OCI-LY1 (cell line): Measurements from ENCODE around the gene CRPPA.

Experiments used
- H2AFZ ChIP-seq: fragments of 200-600 bp; sonication (generic), shearing (Covaris generic); 2 replicates; pipeline ENCODE4 v1.6.0; 2014; ENCODE audit warnings: antibody characterized with exemption, mild to moderate bottlenecking, low read length
- H3F3A ChIP-seq: fragments of 200-600 bp; sonication (generic), shearing (Covaris generic); 2 replicates; pipeline ENCODE4 v1.6.0; 2014; ENCODE audit warnings: mild to moderate bottlenecking, antibody characterized with exemption, low read length, moderate library complexity; ENCODE audit not compliant: insufficient read depth
- H3K27ac ChIP-seq: fragments of 200-600 bp; sonication (generic); 2 replicates; pipeline ENCODE4 v1.5.1; 2014; ENCODE audit warnings: low read length, mixed run types, mild to moderate bottlenecking, low read depth; ENCODE audit not compliant: poor library complexity, severe bottlenecking
- H3K27me3 ChIP-seq: fragments of 200-600 bp; sonication (generic); 2 replicates; pipeline ENCODE4 v1.6.0; 2014; ENCODE audit warnings: antibody characterized with exemption, mild to moderate bottlenecking, low read length, moderate library complexity; ENCODE audit not compliant: insufficient read depth
- H3K36me3 ChIP-seq: fragments of 200-600 bp; sonication (generic); 2 replicates; pipeline ENCODE4 v1.6.1; 2014; ENCODE audit warnings: mild to moderate bottlenecking, antibody characterized with exemption, low read length, moderate library complexity, mixed read lengths; ENCODE audit not compliant: insufficient read depth
- H3K4me1 ChIP-seq: fragments of 200-600 bp; sonication (generic); 2 replicates; pipeline ENCODE4 v1.5.1; 2014; ENCODE audit warnings: mild to moderate bottlenecking, low read length, moderate library complexity; ENCODE audit not compliant: insufficient read depth, severe bottlenecking
- H3K4me2 ChIP-seq: fragments of 200-600 bp; sonication (generic), shearing (Covaris generic); 2 replicates; pipeline ENCODE4 v1.6.1; 2014; ENCODE audit warnings: low read length
- H3K4me3 ChIP-seq: fragments of 200-600 bp; sonication (generic); 2 replicates; pipeline ENCODE4 v1.5.1; 2014; ENCODE audit warnings: low read length, low read depth, mild to moderate bottlenecking, mixed read lengths; ENCODE audit not compliant: poor library complexity, severe bottlenecking
- H3K79me2 ChIP-seq: fragments of 200-600 bp; shearing (Covaris generic); 2 replicates; pipeline ENCODE4 v1.6.1; 2016; ENCODE audit warnings: mixed run types, low read length, mixed read lengths; ENCODE audit not compliant: insufficient read depth
- H3K9ac ChIP-seq: fragments of 200-600 bp; sonication (generic), shearing (Covaris generic); 2 replicates; pipeline ENCODE4 v1.6.1; 2014; ENCODE audit warnings: mild to moderate bottlenecking, low read length, mixed read lengths
- H3K9me2 ChIP-seq: fragments of 200-600 bp; sonication (generic), shearing (Covaris generic); 2 replicates; pipeline ENCODE4 v1.6.1; 2014; ENCODE audit warnings: low read depth, mild to moderate bottlenecking, low read length, mixed read lengths
- H3K9me3 ChIP-seq: fragments of 200-600 bp; shearing (Covaris generic); 2 replicates; pipeline ENCODE4 v1.6.1; 2014; ENCODE audit warnings: low read length, mixed read lengths
- H4K20me1 ChIP-seq: fragments of 200-600 bp; sonication (generic), shearing (Covaris generic); 2 replicates; pipeline ENCODE4 v1.6.0; 2016; ENCODE audit warnings: mild to moderate bottlenecking, low read length; ENCODE audit not compliant: insufficient read depth
- EZH2 ChIP-seq: fragments of 200-600 bp; sonication (generic), shearing (Covaris generic); IDR thresholded peaks from 2 replicates; pipeline ENCODE4 v1.8.0; 2017; ENCODE audit warnings: borderline replicate concordance, mixed run types, mild to moderate bottlenecking, antibody characterized with exemption, low read length, moderate library complexity, mixed read lengths
- TF ChIP-seq, protein P1 (sequence below): fragments of 200-600 bp; sonication (generic), shearing (Covaris generic); IDR thresholded peaks from 2 replicates; pipeline ENCODE4 v1.5.1; 2017; ENCODE audit warnings: mild to moderate bottlenecking, antibody characterized with exemption, low read length, moderate library complexity, mixed read lengths

The CRPPA gene

DNA sequence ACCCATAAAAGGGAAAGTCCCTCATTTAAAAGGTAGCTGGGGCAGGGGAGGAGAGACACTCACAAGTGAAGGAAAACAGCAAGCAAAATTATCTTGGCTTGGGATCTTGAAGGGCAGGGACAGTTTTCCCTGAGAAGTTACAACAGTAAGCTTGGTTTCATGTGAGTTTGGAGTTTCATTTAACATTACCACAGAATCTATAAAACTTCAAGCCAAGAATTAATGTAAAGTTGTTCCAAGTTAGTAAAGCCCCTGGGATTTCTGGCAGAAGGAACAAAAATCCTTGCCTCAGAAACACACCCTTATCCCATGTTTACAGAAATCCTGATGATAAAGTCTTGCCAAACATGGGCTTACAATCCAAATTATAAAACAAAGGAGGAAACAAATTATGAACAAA lies 19.2 kb downstream of the CRPPA start:
- no peaks in the 10 kb centered on the region for H3K36me3 ChIP-seq
- H2AFZ ChIP-seq = no peak overlapping the region
- H3K9ac ChIP-seq = no peak overlapping the region
- H3K4me3 ChIP-seq = no peak overlapping the region
- TF ChIP-seq, protein P1, sequence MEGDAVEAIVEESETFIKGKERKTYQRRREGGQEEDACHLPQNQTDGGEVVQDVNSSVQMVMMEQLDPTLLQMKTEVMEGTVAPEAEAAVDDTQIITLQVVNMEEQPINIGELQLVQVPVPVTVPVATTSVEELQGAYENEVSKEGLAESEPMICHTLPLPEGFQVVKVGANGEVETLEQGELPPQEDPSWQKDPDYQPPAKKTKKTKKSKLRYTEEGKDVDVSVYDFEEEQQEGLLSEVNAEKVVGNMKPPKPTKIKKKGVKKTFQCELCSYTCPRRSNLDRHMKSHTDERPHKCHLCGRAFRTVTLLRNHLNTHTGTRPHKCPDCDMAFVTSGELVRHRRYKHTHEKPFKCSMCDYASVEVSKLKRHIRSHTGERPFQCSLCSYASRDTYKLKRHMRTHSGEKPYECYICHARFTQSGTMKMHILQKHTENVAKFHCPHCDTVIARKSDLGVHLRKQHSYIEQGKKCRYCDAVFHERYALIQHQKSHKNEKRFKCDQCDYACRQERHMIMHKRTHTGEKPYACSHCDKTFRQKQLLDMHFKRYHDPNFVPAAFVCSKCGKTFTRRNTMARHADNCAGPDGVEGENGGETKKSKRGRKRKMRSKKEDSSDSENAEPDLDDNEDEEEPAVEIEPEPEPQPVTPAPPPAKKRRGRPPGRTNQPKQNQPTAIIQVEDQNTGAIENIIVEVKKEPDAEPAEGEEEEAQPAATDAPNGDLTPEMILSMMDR = no peak
- TF ChIP-seq EZH2 = no peak
- H3K79me2 ChIP-seq = no peaks in the 10 kb centered on the region
- no peaks in the 10 kb centered on the region for H3K9me2 ChIP-seq
- H3K4me1 ChIP-seq = no peaks in the 10 kb centered on the region
- no peaks in the 10 kb centered on the region for H3K27me3 ChIP-seq
- no peak overlapping the region for H3K4me2 ChIP-seq
- no peak overlapping the region for H3K27ac ChIP-seq
- peaks cover 38% of the 10 kb centered on the region for H3K9me3 ChIP-seq
- H4K20me1 ChIP-seq = no peaks in the 10 kb centered on the region
- peaks cover 27% of the 10 kb centered on the region for H3F3A ChIP-seq

DNA sequence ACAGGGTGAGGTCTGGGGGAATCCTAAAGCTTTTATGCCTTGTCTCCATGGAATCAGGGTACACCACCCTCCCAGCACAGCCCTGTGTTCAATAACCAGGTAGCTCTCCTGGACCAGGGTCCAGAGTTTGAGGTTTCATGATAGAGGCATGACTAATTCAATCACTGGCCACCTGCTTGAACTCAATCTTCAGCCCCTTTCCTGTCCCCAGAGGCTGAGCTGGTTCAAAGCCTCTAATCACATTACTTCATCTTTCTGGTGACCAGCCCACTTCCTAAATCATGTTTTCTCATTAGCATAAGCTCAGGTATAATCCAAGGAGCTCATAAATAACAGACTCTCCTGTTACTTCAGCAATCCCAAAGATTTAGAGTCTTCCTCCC lies 20.5 kb downstream of the CRPPA start:
- H3K36me3 ChIP-seq = no peaks in the 10 kb centered on the region
- no peak overlapping the region for H2AFZ ChIP-seq
- TF ChIP-seq, protein P1 = no peak
- TF ChIP-seq EZH2 = no peak
- H3K9me3 ChIP-seq = peaks cover 43% of the 10 kb centered on the region
- H3K27ac ChIP-seq = no peak overlapping the region
- H3K79me2 ChIP-seq = no peaks in the 10 kb centered on the region
- no peak overlapping the region for H3K4me3 ChIP-seq
- no peaks in the 10 kb centered on the region for H3K4me1 ChIP-seq
- H3F3A ChIP-seq = peaks cover 28% of the 10 kb centered on the region
- H3K9ac ChIP-seq = no peak overlapping the region
- H3K4me2 ChIP-seq = no peak overlapping the region
- H3K9me2 ChIP-seq = no peaks in the 10 kb centered on the region
- no peaks in the 10 kb centered on the region for H3K27me3 ChIP-seq
- H4K20me1 ChIP-seq = no peaks in the 10 kb centered on the region

DNA sequence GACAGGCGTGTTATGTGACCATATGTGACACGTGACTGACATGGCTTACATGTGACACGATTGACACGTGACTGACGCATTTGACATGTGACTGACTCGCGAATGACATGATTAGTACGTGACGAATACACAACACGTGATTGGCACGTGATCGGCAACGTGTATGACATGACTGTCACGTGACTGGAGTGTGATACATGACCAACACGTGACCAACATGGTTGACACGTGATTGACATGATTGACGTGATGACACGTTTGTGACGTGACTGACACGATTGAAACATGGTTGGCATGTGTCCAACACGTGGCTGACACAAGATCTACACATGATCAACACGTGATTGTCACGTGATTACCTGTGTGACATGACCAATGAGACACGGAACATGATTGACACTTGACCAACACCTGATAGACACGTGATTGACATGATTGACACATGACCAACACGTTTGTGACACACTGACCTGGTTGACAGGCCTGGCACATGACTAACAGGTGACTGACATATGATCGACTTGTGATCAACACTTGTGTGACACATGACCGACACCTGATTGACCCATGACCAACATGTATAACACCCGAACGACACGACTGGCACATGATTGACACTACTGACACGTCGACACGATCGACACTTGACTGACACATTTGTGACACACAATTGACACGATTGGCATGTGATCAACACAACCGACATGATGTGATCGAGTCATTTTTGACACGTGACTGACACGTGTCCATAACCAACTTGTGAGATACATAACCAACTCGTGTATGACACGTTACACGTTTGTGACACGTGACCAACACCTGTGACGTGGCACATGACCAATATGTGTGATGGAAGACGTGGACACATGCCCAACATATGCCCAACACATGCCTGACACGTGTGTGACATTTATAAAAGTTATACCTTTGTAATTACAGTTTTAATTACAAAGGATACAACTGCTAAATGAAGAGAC lies 21.1 kb downstream of the CRPPA start:
- no peak for TF ChIP-seq EZH2
- TF ChIP-seq, protein P1 = no peak
- Histone ChIP-seq H4K20me1 (no peaks in the 10 kb centered on the region), H3K79me2 (no peaks in the 10 kb centered on the region), H3K27ac (no peak overlapping the region), H3K36me3 (no peaks in the 10 kb centered on the region), H3K27me3 (no peaks in the 10 kb centered on the region), H3K4me3 (no peak overlapping the region), H3K9ac (no peak overlapping the region), H2AFZ (no peak overlapping the region), H3K9me2 (no peaks in the 10 kb centered on the region), H3K4me1 (no peaks in the 10 kb centered on the region), H3F3A (peaks cover 28% of the 10 kb centered on the region), H3K9me3 (peaks cover 43% of the 10 kb centered on the region), H3K4me2 (no peak overlapping the region)
